SK-MEL-5 (cell line): ENCODE results near the gene TST. TPM values are rescaled to one million over a fixed set of nuclear protein-coding genes. Genes with fewer than 3 reads are reported as not detected.

Experiments
- DNase-seq: peaks from one replicate; pipeline ENCODE4 v3.0.0-alpha.2; 2016; ENCODE audit warnings: low read depth, low spot score
- in situ Hi-C: cut with HindIII; loops from 2 replicates; pipeline ENCODE4 v1.10.0; 2016; ENCODE audit warnings: low sequenced_read_pairs, high pct_unique_total_duplicates, low pct_unique_long_range_greater_than_20kb
- total RNA-seq: library from RNA; depleted of rRNA; stranded (reverse); fragments of >200 nt; shearing (Covaris generic); gene quantifications from 2 replicates; pipeline ENCODE4 v1.2.3, GENCODE V29; 2014

Gene TST
- total RNA-seq, 1 experiment from 2014 or later = 26.0 TPM

DNA sequence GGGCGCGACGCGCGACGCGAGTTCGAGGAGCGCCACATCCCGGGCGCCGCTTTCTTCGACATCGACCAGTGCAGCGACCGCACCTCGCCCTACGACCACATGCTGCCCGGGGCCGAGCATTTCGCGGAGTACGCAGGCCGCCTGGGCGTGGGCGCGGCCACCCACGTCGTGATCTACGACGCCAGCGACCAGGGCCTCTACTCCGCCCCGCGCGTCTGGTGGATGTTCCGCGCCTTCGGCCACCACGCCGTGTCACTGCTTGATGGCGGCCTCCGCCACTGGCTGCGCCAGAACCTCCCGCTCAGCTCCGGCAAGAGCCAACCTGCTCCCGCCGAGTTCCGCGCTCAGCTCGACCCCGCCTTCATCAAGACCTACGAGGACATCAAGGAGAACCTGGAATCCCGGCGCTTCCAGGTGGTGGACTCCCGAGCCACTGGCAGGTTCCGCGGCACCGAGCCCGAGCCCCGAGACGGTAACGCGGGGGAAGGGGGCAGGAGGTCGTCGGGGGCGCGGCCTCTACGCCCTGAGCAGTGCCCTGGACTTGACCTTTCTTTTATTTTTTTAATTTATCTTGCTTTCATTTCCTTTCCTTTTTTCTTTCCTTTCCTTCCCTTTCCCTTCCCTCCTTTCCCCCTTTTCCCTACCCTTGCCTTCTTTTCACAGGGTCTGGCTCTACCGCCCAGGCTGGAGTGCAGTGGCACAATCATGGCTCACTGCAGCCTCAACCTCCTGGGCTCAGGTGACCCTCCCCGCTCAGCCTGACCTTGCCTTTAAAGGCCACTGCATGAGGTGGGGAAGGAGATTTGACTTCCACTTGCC, 5.3 kb upstream of the TST start:
- in situ Hi-C loops = no loop called here
- DNase-seq = no peak

GRCh38 chr22:37023743-37024338, 4.6 kb upstream of the TST start:
- DNase-seq = no peak
- in situ Hi-C loops = no loop called here

GRCh38 chr22:37022483-37023337, 3.5 kb upstream of the TST start:
- in situ Hi-C loops = no loop called here
- peak; percentile 16 for DNase-seq

GRCh38 chr22:37021710-37022482, 2.6 kb upstream of the TST start:
- peak; percentile 51 for DNase-seq
- in situ Hi-C loops = no loop called here

GRCh38 chr22:37021041-37021440, 1.8 kb upstream of the TST start:
- in situ Hi-C loops = no loop called here
- no peak for DNase-seq

DNA sequence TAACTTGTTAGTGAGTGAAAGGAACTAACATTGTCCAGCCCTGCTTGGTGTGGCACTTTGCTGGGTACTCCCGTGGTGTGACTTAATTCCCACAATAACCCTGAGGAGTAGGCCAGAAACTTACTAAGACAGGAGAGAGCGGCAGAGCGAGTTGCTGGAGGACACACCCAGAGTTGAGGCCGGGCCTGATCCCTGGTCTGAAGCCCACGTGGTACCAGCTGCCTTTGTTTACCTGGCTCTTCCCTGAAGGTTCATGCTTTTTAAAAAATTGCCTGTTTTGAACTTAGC, 889 bp upstream of the TST start:
- DNase-seq = peak; percentile 47
- in situ Hi-C loops = no loop called here

- DNase-seq = peak; percentile 11
- in situ Hi-C loops = no loop called here
Observed at GRCh38 chr22:37018815-37019308, 385 bp downstream of the TST start.

DNA sequence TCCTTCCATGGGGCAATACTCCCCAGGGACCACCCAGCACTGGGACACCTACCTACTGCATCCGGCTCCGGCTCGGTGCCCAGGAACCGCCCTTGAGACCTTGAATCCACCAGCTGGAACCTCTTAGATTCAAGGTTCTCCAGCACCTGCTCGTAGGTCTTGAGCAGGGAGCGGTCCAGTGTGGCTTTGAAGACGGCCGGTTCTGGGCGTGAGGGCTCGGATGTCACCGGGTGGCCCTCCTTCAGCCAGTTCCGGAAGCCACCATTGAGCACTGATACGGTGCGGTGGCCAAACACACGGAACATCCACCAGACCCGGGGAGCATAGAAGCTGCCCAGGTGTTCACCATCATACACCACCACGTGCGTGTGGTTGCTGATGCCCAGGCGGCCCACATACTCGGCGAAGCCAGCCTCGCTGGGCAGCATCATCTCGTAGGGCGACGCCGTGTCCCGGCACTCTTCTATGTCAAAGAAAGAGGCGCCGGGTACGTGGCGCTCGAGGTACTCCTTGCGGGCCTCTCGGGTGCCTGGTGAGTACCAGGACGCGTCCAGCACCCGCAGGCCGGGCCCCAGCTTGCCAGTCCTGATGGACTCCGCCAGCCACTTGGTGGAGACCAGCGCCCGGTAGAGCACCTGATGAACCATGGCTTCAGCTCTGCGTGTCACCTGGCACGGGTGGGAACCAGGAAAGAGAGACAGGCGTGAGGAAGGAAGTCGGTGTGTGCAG, 997 bp downstream of the TST start:
- in situ Hi-C loops = no loop called here
- DNase-seq = no peak

DNA sequence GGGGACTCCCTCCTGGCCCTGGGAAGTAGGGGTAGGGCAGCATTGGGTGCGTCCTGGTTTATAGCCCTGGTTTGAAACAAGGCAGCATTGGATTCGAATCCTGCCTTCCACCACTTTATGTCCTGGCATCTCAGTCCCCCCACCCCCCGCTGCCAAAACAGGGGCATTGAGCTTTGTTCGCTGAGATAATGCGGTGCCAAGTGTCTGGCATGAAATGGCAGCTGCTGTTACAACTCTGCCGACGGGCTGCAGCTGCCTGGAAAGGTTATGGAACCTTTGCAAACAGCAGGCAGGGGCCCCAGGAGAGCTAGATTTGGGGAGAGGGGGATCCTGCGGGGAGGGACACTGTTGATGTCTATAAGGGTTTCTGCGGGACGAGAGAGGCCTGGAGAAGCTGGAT, 1.9 kb downstream of the TST start:
- DNase-seq = no peak

DNA sequence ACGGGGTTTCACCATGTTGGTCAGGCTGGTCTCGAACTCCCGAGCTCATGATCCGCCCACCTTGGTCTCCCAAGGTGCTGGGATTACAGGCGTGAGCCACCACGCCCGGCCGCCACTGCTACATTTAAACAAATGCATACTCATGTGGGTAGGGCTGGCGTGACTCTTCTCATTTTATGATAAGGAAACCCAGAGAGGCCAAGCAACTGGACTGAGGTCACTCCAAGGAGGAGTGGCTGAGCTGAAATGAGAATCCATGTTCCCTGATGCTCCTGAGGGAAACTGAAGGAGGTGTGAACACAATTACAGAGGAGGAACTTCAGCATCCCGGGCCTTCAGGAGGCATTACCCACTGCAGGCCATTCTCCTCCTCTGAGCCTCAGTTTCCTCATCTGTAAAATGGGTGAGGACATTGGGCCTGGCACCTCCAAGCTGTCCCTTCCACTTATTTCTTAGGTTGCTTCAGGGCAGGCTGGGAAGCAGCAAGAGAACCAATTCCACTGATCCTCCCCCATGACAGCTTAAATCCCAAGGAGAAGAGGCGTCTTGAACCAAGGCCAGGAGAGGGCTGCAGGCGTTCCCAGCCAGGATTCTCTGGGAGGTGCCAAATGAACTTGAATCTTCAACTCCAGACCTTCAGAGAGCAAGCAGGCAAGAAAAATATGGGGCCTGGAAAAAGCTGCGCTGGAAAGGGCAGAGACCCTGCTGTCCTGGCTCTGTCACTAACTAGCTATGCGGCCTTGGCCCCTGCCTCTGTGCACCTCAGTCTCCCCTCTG, 2.9 kb downstream of the TST start:
- DNase-seq = no peak
- in situ Hi-C loops = no loop called here

More for the DNA sequence above, 1.9 kb downstream of the TST start:
- in situ Hi-C loops = no loop called here

GRCh38 chr22:37015587-37015878, 3.7 kb downstream of the TST start:
- no peak for DNase-seq
- in situ Hi-C loops = no loop called here

GRCh38 chr22:37014835-37015586, 4.2 kb downstream of the TST start:
- in situ Hi-C loops = no loop called here
- DNase-seq = no peak

DNA sequence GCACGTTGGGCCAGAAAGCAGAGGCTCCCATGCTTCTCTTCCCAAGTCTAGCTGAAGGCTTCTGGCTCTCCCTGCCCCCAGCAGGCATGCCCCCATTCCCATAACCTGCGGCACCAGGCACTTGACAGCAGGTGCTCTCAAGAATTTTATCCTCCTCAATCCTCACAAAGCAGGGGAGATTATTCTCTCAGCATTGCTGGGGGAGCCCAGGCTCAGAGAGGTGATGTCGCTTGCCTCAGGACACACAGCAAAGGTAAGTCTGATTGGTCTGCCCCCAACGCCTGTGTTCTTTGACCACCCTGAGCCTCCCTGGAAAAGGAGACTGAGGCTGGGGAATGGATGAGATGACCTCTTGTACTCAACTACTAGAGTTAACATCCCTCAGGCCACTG, 4.8 kb downstream of the TST start:
- in situ Hi-C loops = no loop called here

DNA sequence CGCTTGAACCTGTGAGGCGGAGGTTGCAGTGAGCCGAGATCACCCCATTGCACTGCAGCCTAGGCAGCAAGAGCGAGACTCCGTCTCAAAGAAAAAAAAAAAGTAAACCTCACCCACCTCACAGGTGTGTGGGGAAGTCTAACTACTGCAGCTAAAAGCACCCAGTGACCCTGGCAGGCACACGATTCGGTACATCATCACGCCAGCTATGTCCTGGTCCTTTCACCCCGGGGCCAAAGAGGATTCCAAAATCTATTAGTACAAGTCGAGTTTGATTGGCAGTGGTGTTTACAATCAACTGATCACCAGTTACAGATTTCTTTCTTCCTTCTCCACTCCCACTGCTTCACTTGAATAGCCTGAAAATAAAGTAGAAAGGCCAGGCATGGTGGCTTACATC, 6.3 kb downstream of the TST start:
- in situ Hi-C loops = no loop called here
- DNase-seq = no peak

More for the DNA sequence above, 4.8 kb downstream of the TST start:
- no peak for DNase-seq

DNA sequence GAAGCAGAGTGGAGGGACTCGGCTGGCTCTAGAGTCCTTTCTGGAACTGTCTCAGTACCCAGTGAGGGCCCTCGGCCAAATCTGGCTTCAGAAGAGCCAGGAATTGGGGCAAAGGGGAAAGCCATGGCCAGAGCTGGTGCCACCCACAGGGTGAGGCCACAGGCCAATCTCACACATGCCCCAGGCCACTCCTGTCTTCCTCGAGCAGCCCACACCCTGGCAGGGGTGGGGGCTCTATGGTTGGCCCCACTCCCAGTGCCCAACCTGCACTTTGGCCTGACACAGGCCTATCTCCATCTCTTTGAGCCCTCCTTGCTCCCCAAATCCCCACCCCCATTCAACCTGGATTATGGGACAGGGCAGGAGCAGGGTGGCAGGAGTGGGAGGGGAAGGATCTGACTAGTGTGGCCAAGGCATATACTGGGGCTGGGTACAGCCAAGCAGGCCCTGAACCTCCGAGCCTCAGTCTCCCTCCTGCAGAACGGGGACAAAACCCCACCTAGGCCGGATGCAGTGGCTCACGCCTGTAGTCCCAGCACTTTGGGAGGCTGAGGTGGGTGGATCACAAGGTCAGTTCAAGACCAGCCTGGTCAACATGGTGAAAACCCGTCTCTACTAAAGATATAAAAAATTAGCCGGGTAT, 6.9 kb downstream of the TST start:
- in situ Hi-C loops = no loop called here
- DNase-seq = no peak

GRCh38 chr22:37011472-37011871, 7.8 kb downstream of the TST start:
- in situ Hi-C loops = no loop called here
- DNase-seq = no peak
